GM19455 (cell line): ENCODE results near the gene POR.
A peak's percentile ranks its signal among the peaks of the same experiment; 100 is the strongest.
"Not testable (repeated sequence)": the region's sequence is repeated elsewhere in the genome, so short reads cannot be mapped to it uniquely, and the experiment has no call there.

Experiments used
- ATAC-seq: cut with Tn5 transposase; IDR thresholded peaks from one replicate; pipeline ENCODE4 v1.9.1; 2021; ENCODE audit not compliant: unreplicated experiment

The POR gene

GRCh38 chr7:75988568-75989499, 73.9 kb downstream of the POR start:
- ATAC-seq, result no peak

- no peak for ATAC-seq
Measured at GRCh38 chr7:75989500-75990388, 74.8 kb downstream of the POR start.

GRCh38 chr7:75991531-75992082, 76.7 kb downstream of the POR start:
- ATAC-seq, result no peak

- ATAC-seq, result no peak
Measured at GRCh38 chr7:75992083-75992755, 77.3 kb downstream of the POR start.

- peak; percentile 11 for ATAC-seq
Measured at GRCh38 chr7:75993689-75994387, 78.9 kb downstream of the POR start.

- peak; percentile 96 for ATAC-seq
Measured at GRCh38 chr7:75994388-75995051, 79.6 kb downstream of the POR start, which contains the start of gene TMEM120A. Gene TMEM120A (minus strand): TSS chr7:75994595. CDS start chr7:75994570, 25 bp downstream.

GRCh38 chr7:75995052-75995471, 80.1 kb downstream of the POR start:
- ATAC-seq, result no peak

GRCh38 chr7:75995996-75996395, 81.0 kb downstream of the POR start:
- ATAC-seq, result no peak

- ATAC-seq, result no peak
Measured at GRCh38 chr7:75996476-75996875, 81.5 kb downstream of the POR start.

GRCh38 chr7:75998038-75998437, 83.1 kb downstream of the POR start:
- ATAC-seq, result no peak

GRCh38 chr7:76000566-76000965, 85.6 kb downstream of the POR start:
- no peak for ATAC-seq

GRCh38 chr7:76002139-76002538, 87.2 kb downstream of the POR start:
- no peak for ATAC-seq

GRCh38 chr7:76002822-76003221, 87.9 kb downstream of the POR start:
- no peak for ATAC-seq

GRCh38 chr7:76003351-76003750, 88.4 kb downstream of the POR start:
- ATAC-seq, result no peak

- ATAC-seq, result not testable (repeated sequence)
Measured at GRCh38 chr7:76005004-76005403, 90.0 kb downstream of the POR start.

GRCh38 chr7:76008156-76008687, 93.3 kb downstream of the POR start:
- no peak for ATAC-seq

GRCh38 chr7:76009672-76010600, 95.0 kb downstream of the POR start:
- ATAC-seq, result no peak

GRCh38 chr7:76011442-76011861, 96.5 kb downstream of the POR start:
- ATAC-seq, result no peak
